PC-3 (cell line): Measurements from ENCODE around the gene CIC. TPM values are rescaled to one million over a fixed set of nuclear protein-coding genes. Genes with fewer than 3 reads are reported as not detected.

Source experiments
- ATAC-seq: fragments of 200-7000 bp; cut with Tn5 transposase; 2 replicates; pipeline ENCODE4 v1.9.1; 2020; ENCODE audit warnings: mild to moderate bottlenecking, moderate library complexity
- BruUV-seq: library from RNA; stranded (reverse); fragments of 400-500 nt; replicated peaks from 2 replicates; lab custom pipeline; 2021; lab: Mats Ljungman, UMichigan
- CTCF ChIA-PET: fragments of 300-600 bp; sonication (Branson Sonifier 250); formaldehyde crosslinking; loops from one replicate; lab custom pipeline; 2022; ENCODE audit warnings: antibody characterized with exemption; lab: Charles Lee
- POLR2A ChIA-PET: fragments of 300-600 bp; sonication (Branson Sonifier 250); formaldehyde crosslinking; loops from one replicate; lab custom pipeline; 2022; ENCODE audit warnings: antibody characterized with exemption; ENCODE audit not compliant: unreplicated experiment; lab: Charles Lee
- DNase-seq: peaks from one replicate; pipeline ENCODE4 v3.0.0-alpha.2; 2015
- H2AFZ ChIP-seq: fragments of 300-600 bp; sonication (generic); 2 replicates; pipeline ENCODE4 v1.6.0; 2016; ENCODE audit warnings: antibody characterized with exemption, low read length
- H3F3A ChIP-seq: fragments of 300-600 bp; sonication (generic); one replicate; pipeline ENCODE4 v1.6.0; 2017; ENCODE audit warnings: antibody characterized with exemption, low read length, control low read depth, mild to moderate bottlenecking; ENCODE audit not compliant: unreplicated experiment
- H3K27ac ChIP-seq: fragments of 300-600 bp; sonication (generic); 2 replicates; pipeline ENCODE4 v1.5.1; 2016; ENCODE audit warnings: mild to moderate bottlenecking, low read length
- H3K27me3 ChIP-seq: fragments of 300-600 bp; sonication (generic); 2 replicates; pipeline ENCODE4 v1.6.1; 2016; ENCODE audit warnings: low read length, mixed read lengths
- H3K36me3 ChIP-seq: fragments of 300-600 bp; sonication (generic); 2 replicates; pipeline ENCODE4 v1.6.1; 2016; ENCODE audit warnings: low read depth, mixed run types, low read length, mixed read lengths
- H3K4me1 ChIP-seq: fragments of 300-600 bp; sonication (generic); 2 replicates; pipeline ENCODE4 v1.5.1; 2016; ENCODE audit warnings: low read length; ENCODE audit not compliant: insufficient read depth
- H3K4me2 ChIP-seq: fragments of 300-600 bp; sonication (generic); 2 replicates; pipeline ENCODE4 v1.6.0; 2016; ENCODE audit warnings: low read length
- H3K4me3 ChIP-seq: fragments of 300-600 bp; sonication (generic); 2 replicates; pipeline ENCODE4 v1.5.1; 2016; ENCODE audit warnings: mild to moderate bottlenecking, low read length, mixed read lengths
- H3K79me2 ChIP-seq: fragments of 300-600 bp; sonication (generic); 2 replicates; pipeline ENCODE4 v1.6.1; 2017; ENCODE audit warnings: low read length, mixed read lengths
- H3K9ac ChIP-seq: fragments of 300-600 bp; sonication (generic); 2 replicates; pipeline ENCODE4 v1.6.0; 2016; ENCODE audit warnings: mild to moderate bottlenecking, low read length
- H3K9me2 ChIP-seq: fragments of 300-600 bp; sonication (generic); replicated peaks from 2 replicates; pipeline ENCODE4 v1.6.1; 2016; ENCODE audit warnings: mixed run types, low read length, mixed read lengths
- H3K9me3 ChIP-seq: fragments of 300-600 bp; sonication (generic); 2 replicates; pipeline ENCODE4 v1.6.1; 2016; ENCODE audit warnings: low read length, mixed read lengths
- H4K20me1 ChIP-seq: fragments of 300-600 bp; sonication (generic); 2 replicates; pipeline ENCODE4 v1.6.1; 2016; ENCODE audit warnings: low read length, mixed read lengths
- EZH2 ChIP-seq: fragments of 300-600 bp; sonication (generic); IDR thresholded peaks from one replicate; pipeline ENCODE4 v1.6.1; 2017; ENCODE audit warnings: antibody characterized with exemption, mild to moderate bottlenecking, low read length; ENCODE audit not compliant: unreplicated experiment
- EZH2phosphoT487 ChIP-seq: fragments of 300-600 bp; sonication (generic); IDR thresholded peaks from 2 replicates; pipeline ENCODE4 v1.6.1; 2018; ENCODE audit warnings: mild to moderate bottlenecking, antibody characterized with exemption, low read length, borderline replicate concordance
- intact Hi-C: fragments of 100-400 bp; cut with micrococcal nuclease; formaldehyde crosslinking; loops from 2 replicates; pipeline ENCODE4 v1.9.0; 2023
- total RNA-seq: library from RNA; depleted of rRNA; stranded (reverse); fragments of >200 nt; gene quantifications from 2 replicates; pipeline ENCODE4 v1.2.3, GENCODE V29; 2014
- TF ChIP-seq, protein P1 (sequence below): fragments of 300-600 bp; sonication (generic); conservative IDR thresholded peaks from 2 replicates; pipeline ENCODE4 v1.5.1; 2017; ENCODE audit warnings: antibody characterized with exemption, low read depth, mild to moderate bottlenecking, low read length

CIC gene
- total RNA-seq, 1 experiment from 2014 or later = 9.8 TPM

- ChIA-PET POLR2A (no interaction called here), CTCF (no interaction called here)
Observed at GRCh38 chr19:42332059-42332458, 63.0 kb downstream of the CIC start.

GRCh38 chr19:42333018-42333417 lies 64.0 kb downstream of the CIC start:
- intact Hi-C loops = no loop called here
- H3K4me1 ChIP-seq = no peaks in the 10 kb centered on the region
- H3K4me2 ChIP-seq = no peak overlapping the region
- TF ChIP-seq, protein P1, sequence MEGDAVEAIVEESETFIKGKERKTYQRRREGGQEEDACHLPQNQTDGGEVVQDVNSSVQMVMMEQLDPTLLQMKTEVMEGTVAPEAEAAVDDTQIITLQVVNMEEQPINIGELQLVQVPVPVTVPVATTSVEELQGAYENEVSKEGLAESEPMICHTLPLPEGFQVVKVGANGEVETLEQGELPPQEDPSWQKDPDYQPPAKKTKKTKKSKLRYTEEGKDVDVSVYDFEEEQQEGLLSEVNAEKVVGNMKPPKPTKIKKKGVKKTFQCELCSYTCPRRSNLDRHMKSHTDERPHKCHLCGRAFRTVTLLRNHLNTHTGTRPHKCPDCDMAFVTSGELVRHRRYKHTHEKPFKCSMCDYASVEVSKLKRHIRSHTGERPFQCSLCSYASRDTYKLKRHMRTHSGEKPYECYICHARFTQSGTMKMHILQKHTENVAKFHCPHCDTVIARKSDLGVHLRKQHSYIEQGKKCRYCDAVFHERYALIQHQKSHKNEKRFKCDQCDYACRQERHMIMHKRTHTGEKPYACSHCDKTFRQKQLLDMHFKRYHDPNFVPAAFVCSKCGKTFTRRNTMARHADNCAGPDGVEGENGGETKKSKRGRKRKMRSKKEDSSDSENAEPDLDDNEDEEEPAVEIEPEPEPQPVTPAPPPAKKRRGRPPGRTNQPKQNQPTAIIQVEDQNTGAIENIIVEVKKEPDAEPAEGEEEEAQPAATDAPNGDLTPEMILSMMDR = no peak
- TF ChIP-seq EZH2 (no peak), EZH2phosphoT487 (no peak)
- BruUV-seq = no TSS peak
- H3K36me3 ChIP-seq = no peaks in the 10 kb centered on the region
- no peaks in the 10 kb centered on the region for H3K9me2 ChIP-seq
- H3K9ac ChIP-seq = no peak overlapping the region
- DNase-seq = no peak
- no peaks in the 10 kb centered on the region for H3K27me3 ChIP-seq
- no peak for ATAC-seq
- H3K9me3 ChIP-seq = no peaks in the 10 kb centered on the region
- H3K4me3 ChIP-seq = no peak overlapping the region
- peaks cover 12% of the 10 kb centered on the region; the same call in 1 of the 2 replicates for H3K79me2 ChIP-seq
- no peaks in the 10 kb centered on the region for H3F3A ChIP-seq
- H3K27ac ChIP-seq = no peak overlapping the region
- CTCF ChIA-PET = no interaction called here
- POLR2A ChIA-PET = no interaction called here
- no peak overlapping the region for H2AFZ ChIP-seq
- no peaks in the 10 kb centered on the region for H4K20me1 ChIP-seq

More at GRCh38 chr19:42332059-42332458, 63.0 kb downstream of the CIC start:
- no peaks in the 10 kb centered on the region for H3K36me3 ChIP-seq
- H4K20me1 ChIP-seq = no peaks in the 10 kb centered on the region
- no peak overlapping the region for H3K4me3 ChIP-seq
- TF ChIP-seq EZH2 = no peak
- TF ChIP-seq, protein P1 = no peak
- TF ChIP-seq EZH2phosphoT487 = no peak
- no peak overlapping the region for H3K27ac ChIP-seq
- H3K4me1 ChIP-seq = peaks cover under 1% of the 10 kb centered on the region
- intact Hi-C loops = no loop called here
- no peaks in the 10 kb centered on the region for H3K27me3 ChIP-seq
- H2AFZ ChIP-seq = no peak overlapping the region
- H3K9ac ChIP-seq = no peak overlapping the region
- no peaks in the 10 kb centered on the region for H3K9me2 ChIP-seq
- H3K4me2 ChIP-seq = no peak overlapping the region
- H3K79me2 ChIP-seq = peaks cover 20% of the 10 kb centered on the region
- BruUV-seq = no TSS peak
- DNase-seq (no peak), ATAC-seq (no peak)
- no peaks in the 10 kb centered on the region for H3F3A ChIP-seq
- no peaks in the 10 kb centered on the region for H3K9me3 ChIP-seq

DNA sequence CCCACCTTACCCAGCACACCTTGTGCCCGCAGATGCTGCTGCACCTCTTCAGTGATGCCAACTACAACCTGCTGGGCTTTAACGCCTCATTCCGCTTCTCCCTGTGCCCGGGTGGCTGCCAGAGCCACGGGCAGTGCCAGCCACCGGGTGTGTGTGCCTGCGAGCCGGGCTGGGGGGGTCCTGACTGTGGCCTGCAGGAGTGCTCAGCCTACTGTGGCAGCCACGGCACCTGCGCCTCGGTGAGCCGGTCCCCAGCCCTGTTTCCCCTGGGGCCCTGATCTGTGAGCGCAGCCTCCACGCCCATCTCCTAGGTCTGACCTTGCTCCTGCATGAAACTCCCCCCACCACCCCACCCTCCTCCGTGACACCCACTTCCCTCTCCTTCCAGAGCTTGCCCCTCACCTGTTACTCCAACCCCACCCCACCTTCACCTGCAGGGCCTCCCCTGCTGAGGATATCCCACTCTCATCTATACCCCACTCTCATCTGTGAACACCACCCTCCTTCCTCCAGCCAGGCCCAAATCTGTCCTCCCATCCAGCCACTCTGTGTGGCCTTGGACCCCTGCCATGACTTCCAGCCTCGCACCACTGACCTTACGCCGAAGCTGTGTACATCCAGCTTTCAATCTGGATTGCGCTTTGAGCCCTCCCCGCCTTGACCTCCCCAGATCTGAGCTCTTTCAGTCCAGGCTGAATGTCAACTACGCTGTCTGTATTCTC lies 65.1 kb downstream of the CIC start:
- ATAC-seq (no peak), DNase-seq (no peak)
- Histone ChIP-seq H3F3A (no peaks in the 10 kb centered on the region), H3K9ac (no peak overlapping the region), H3K27me3 (no peaks in the 10 kb centered on the region), H3K4me1 (no peaks in the 10 kb centered on the region), H3K27ac (no peak overlapping the region), H3K4me2 (no peak overlapping the region), H3K9me2 (no peaks in the 10 kb centered on the region), H3K9me3 (no peaks in the 10 kb centered on the region), H3K4me3 (no peak overlapping the region), H3K36me3 (no peaks in the 10 kb centered on the region), H4K20me1 (no peaks in the 10 kb centered on the region), H2AFZ (no peak overlapping the region), H3K79me2 (0 out of 2 replicates have a peak, but pooled peaks cover under 1% of the 10 kb centered on the region)
- BruUV-seq = no TSS peak
- ChIA-PET POLR2A (no interaction called here), CTCF (no interaction called here)
- intact Hi-C loops = no loop called here
- TF ChIP-seq, protein P1 = no peak
- TF ChIP-seq EZH2phosphoT487 = no peak
- TF ChIP-seq EZH2 = no peak
